Smooth muscle cell (in vitro differentiated cells): ENCODE data around the gene PADI4. TPM values are rescaled to one million over a fixed set of nuclear protein-coding genes. Genes with fewer than 3 reads are reported as not detected.

Source experiments
- DNase-seq: peaks from one replicate; lab custom pipeline; 2025; ENCODE audit not compliant: unreplicated experiment; lab: John Stamatoyannopoulos, UW
- H2AFZ ChIP-seq: fragments of 200-600 bp; sonication (generic); 2 replicates; pipeline ENCODE4 v1.6.0; 2016; ENCODE audit warnings: antibody characterized with exemption, low read depth, mild to moderate bottlenecking
- H3F3A ChIP-seq: fragments of 200-600 bp; sonication (generic); 2 replicates; pipeline ENCODE4 v1.6.0; 2017; ENCODE audit warnings: antibody characterized with exemption, low read depth
- H3K27ac ChIP-seq: fragments of 200-600 bp; sonication (generic); 2 replicates; pipeline ENCODE4 v1.5.1; 2016; ENCODE audit warnings: low read depth, mild to moderate bottlenecking
- H3K27me3 ChIP-seq: fragments of 200-600 bp; sonication (generic); 2 replicates; pipeline ENCODE4 v1.6.1; 2016; ENCODE audit warnings: low read depth, mild to moderate bottlenecking
- H3K36me3 ChIP-seq: fragments of 200-600 bp; sonication (generic); 2 replicates; pipeline ENCODE4 v1.5.1; 2016; ENCODE audit warnings: low read depth
- H3K4me1 ChIP-seq: fragments of 200-600 bp; sonication (generic); 2 replicates; pipeline ENCODE4 v1.5.1; 2016; ENCODE audit warnings: low read depth
- H3K4me2 ChIP-seq: fragments of 200-600 bp; sonication (generic); 2 replicates; pipeline ENCODE4 v1.6.0; 2016; ENCODE audit warnings: mild to moderate bottlenecking
- H3K4me3 ChIP-seq: fragments of 200-600 bp; sonication (generic); 2 replicates; pipeline ENCODE4 v1.5.1; 2016; ENCODE audit warnings: mild to moderate bottlenecking
- H3K79me2 ChIP-seq: fragments of 200-600 bp; sonication (generic); 2 replicates; pipeline ENCODE4 v1.6.0; 2016; ENCODE audit warnings: low read depth, mild to moderate bottlenecking
- H3K9ac ChIP-seq: fragments of 200-600 bp; sonication (generic); 2 replicates; pipeline ENCODE4 v1.6.0; 2016; ENCODE audit warnings: low read depth
- H3K9me3 ChIP-seq: fragments of 200-600 bp; sonication (generic); replicated peaks from 2 replicates; pipeline ENCODE4 v1.5.1; 2016; ENCODE audit warnings: low read depth
- H4K20me1 ChIP-seq: fragments of 200-600 bp; sonication (generic); 2 replicates; pipeline ENCODE4 v1.6.0; 2016; ENCODE audit warnings: low read depth
- WGBS: methylation state at CpG from one replicate; pipeline ENCODE4 v1.1.7; 2016; ENCODE audit warnings: low lambda C conversion rate; 5-methylcytosine and 5-hydroxymethylcytosine counted together
- polyA plus RNA-seq: library from polyadenylated mRNA; unstranded; fragments of >200 nt; fragmentation: Nextera tagmentation; extraction: Ambion mirVana; gene quantifications from 2 replicates; pipeline ENCODE4 v1.2.1, GENCODE V29; 2016
- total RNA-seq: library from RNA; depleted of rRNA; stranded (reverse); fragments of >200 nt; gene quantifications from 2 replicates; pipeline ENCODE4 v1.2.3, GENCODE V29; 2014
- TF ChIP-seq, protein P1 (sequence below): fragments of 200-600 bp; sonication (generic); IDR thresholded peaks from 2 replicates; pipeline ENCODE4 v1.5.1; 2017; ENCODE audit warnings: borderline replicate concordance, mild to moderate bottlenecking, antibody characterized with exemption; ENCODE audit not compliant: insufficient read depth, poor library complexity, severe bottlenecking

The PADI4 gene
- total and polyA plus RNA-seq, 2 experiments from 2014 or later, result not detected

DNA sequence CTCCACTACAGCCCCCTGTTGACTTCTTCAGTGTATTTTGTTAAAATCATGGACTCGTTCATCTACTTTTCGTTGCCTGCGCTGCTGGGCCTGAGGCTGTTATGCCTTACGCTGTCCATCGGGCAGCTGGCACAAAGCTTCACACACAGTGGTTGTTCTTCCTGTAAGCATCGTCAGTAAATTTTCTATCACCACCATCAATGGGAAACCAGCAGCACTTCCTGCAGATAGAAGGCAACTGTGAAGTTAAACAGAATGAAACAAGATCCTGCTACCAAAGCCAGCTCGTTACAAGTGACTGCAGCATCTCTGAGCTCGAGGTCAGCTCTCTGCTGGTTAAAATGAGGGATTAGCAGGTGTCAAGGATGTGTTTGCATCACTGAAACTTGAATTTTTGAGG, 42.1 kb downstream of the PADI4 start:
- no peak for DNase-seq
- Histone ChIP-seq H3K79me2 (no peaks in the 10 kb centered on the region), H3K36me3 (no peaks in the 10 kb centered on the region), H3K27me3 (peaks cover 3% of the 10 kb centered on the region), H3K4me1 (no peaks in the 10 kb centered on the region), H3K27ac (no peak overlapping the region), H3K4me2 (no peak overlapping the region), H3F3A (no peaks in the 10 kb centered on the region), H3K9me3 (no peaks in the 10 kb centered on the region), H2AFZ (no peak overlapping the region), H3K4me3 (no peak overlapping the region), H4K20me1 (no peaks in the 10 kb centered on the region), H3K9ac (no peak overlapping the region)
- WGBS, result 71% methylated on average over 8 of the region's 8 CpGs
- TF ChIP-seq, protein P1, sequence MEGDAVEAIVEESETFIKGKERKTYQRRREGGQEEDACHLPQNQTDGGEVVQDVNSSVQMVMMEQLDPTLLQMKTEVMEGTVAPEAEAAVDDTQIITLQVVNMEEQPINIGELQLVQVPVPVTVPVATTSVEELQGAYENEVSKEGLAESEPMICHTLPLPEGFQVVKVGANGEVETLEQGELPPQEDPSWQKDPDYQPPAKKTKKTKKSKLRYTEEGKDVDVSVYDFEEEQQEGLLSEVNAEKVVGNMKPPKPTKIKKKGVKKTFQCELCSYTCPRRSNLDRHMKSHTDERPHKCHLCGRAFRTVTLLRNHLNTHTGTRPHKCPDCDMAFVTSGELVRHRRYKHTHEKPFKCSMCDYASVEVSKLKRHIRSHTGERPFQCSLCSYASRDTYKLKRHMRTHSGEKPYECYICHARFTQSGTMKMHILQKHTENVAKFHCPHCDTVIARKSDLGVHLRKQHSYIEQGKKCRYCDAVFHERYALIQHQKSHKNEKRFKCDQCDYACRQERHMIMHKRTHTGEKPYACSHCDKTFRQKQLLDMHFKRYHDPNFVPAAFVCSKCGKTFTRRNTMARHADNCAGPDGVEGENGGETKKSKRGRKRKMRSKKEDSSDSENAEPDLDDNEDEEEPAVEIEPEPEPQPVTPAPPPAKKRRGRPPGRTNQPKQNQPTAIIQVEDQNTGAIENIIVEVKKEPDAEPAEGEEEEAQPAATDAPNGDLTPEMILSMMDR, result no peak

DNA sequence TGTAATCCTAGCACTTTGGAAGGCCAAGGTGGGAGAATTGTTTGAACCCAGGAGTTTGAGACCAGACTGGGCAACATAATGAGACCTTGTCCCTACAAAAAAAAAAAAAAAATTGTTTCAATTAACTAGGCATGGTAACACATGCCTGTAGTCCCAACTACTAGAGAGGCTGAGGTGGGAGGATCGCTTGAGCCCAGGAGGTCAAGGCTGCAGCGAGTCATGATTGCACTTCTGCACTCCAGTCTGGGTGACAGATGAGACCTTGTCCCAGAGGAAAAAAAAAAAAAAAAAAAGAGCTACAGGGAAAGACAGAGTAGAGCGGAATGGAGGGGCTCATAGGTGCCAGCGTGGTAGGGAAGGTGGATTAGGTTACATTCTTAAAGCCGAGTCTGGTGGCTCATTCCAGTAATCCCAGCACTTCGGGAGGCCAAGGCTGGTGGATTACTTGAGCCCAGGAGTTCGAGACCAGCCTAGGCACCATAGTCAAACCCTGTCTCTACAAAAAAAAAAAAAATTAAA, 43.0 kb downstream of the PADI4 start:
- Histone ChIP-seq H2AFZ (no peak overlapping the region), H3K79me2 (no peaks in the 10 kb centered on the region), H3K4me2 (no peak overlapping the region), H3K4me1 (no peaks in the 10 kb centered on the region), H4K20me1 (no peaks in the 10 kb centered on the region), H3K9me3 (no peaks in the 10 kb centered on the region), H3K9ac (no peak overlapping the region), H3F3A (no peaks in the 10 kb centered on the region), H3K4me3 (no peak overlapping the region), H3K27ac (no peak overlapping the region), H3K27me3 (peaks cover 3% of the 10 kb centered on the region), H3K36me3 (no peaks in the 10 kb centered on the region)
- TF ChIP-seq, protein P1, result no peak
- DNase-seq, result no peak
- WGBS, result 89% methylated on average over 7 of the region's 7 CpGs

DNA sequence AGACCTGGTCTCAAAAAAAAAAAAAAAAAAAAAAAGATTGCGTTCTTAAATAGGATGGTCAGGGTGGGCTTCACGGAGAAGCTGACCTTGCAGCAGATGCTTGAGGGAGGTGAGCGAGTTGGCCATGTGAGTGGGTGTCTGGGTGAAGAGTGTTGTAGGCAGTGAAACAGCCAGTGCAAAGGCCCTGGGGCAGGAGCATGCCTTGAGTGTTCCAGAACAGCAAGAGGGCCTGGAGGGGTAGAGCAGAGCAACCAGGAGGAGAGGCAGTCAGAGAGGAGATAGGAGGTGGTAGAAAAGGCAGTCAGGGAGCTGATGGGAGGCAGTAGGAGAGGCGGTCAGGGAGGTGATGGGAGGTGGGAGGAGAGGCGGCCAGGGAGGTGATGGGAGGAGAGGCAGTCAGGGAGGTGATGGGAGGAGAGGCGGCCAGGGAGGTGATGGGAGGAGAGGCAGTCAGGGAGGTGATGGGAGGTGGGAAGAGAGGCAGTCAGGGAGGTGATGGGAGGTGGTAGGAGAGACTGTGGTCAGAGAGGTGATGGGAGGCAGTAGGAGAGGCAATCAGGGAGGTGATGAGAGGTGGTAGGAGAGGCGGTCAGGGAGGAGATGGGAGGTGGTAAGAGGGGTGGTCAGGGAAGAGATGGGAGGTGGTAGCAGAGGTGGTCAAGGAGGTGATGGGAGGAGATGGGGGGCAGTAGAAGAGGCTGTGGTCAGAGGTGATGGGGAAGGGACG, 43.8 kb downstream of the PADI4 start:
- Histone ChIP-seq H3K36me3 (no peaks in the 10 kb centered on the region), H2AFZ (no peak overlapping the region), H3K4me1 (no peaks in the 10 kb centered on the region), H3K4me2 (no peak overlapping the region), H3F3A (no peaks in the 10 kb centered on the region), H3K27me3 (peaks cover 3% of the 10 kb centered on the region), H4K20me1 (no peaks in the 10 kb centered on the region), H3K9ac (no peak overlapping the region), H3K4me3 (no peak overlapping the region), H3K9me3 (no peaks in the 10 kb centered on the region), H3K27ac (no peak overlapping the region), H3K79me2 (no peaks in the 10 kb centered on the region)
- no peak for DNase-seq
- WGBS, result 93% methylated on average over 6 of the region's 8 CpGs
- TF ChIP-seq, protein P1, result no peak
